ENCODE results near the gene TIRAP.
"Not testable (repeated sequence)": the region's sequence is repeated elsewhere in the genome, so short reads cannot be mapped to it uniquely, and the experiment has no call there.

Gene TIRAP

GRCh38 chr11:126288237-126288636, 5.3 kb downstream of the TIRAP start:
- DNase-seq, result no peak

GRCh38 chr11:126290887-126291286, 8.0 kb downstream of the TIRAP start:
- no peak for DNase-seq

GRCh38 chr11:126293726-126294125, 10.8 kb downstream of the TIRAP start:
- no peak for DNase-seq

GRCh38 chr11:126297004-126297403, 14.1 kb downstream of the TIRAP start:
- no peak for DNase-seq

GRCh38 chr11:126303623-126304456, 20.9 kb downstream of the TIRAP start, which contains the start of gene DCPS:
TSS of gene DCPS (plus strand) at chr11:126304060. CDS start at chr11:126304081, 21 bp downstream.
- DNase-seq, result peak; percentile 79 to 80

- no peak for DNase-seq
These were observed 21.7 kb downstream of the TIRAP start for GRCh38 chr11:126304457-126305075.

GRCh38 chr11:126305699-126306098, 22.8 kb downstream of the TIRAP start:
- no peak for DNase-seq

- no peak for DNase-seq
These were observed 24.8 kb downstream of the TIRAP start for GRCh38 chr11:126307706-126308105.

- no peak for DNase-seq
These were observed 25.4 kb downstream of the TIRAP start for GRCh38 chr11:126308271-126308671.

- DNase-seq, result not testable (repeated sequence)
These were observed 25.9 kb downstream of the TIRAP start for GRCh38 chr11:126308771-126309170.

GRCh38 chr11:126310200-126310991, 27.5 kb downstream of the TIRAP start:
- peak; percentile 33 to 36 for DNase-seq

- DNase-seq, result no peak
These were observed 28.1 kb downstream of the TIRAP start for GRCh38 chr11:126310992-126311310.

- DNase-seq, result no peak
These were observed 28.8 kb downstream of the TIRAP start for GRCh38 chr11:126311401-126312291.

GRCh38 chr11:126312961-126313360, 30.1 kb downstream of the TIRAP start:
- DNase-seq, result no peak

- no peak for DNase-seq
These were observed 30.9 kb downstream of the TIRAP start for GRCh38 chr11:126313826-126314225.

GRCh38 chr11:126317432-126317755, 34.5 kb downstream of the TIRAP start:
- DNase-seq, result no peak

- DNase-seq, result no peak
These were observed 35.1 kb downstream of the TIRAP start for GRCh38 chr11:126317756-126318573.

GRCh38 chr11:126318574-126319373, 35.9 kb downstream of the TIRAP start:
- DNase-seq, result no peak

GRCh38 chr11:126319374-126319740, 36.5 kb downstream of the TIRAP start:
- DNase-seq, result no peak

GRCh38 chr11:126322996-126323395, 40.1 kb downstream of the TIRAP start:
- no peak for DNase-seq

Measured in activated CD4-positive, alpha-beta T cell treated with anti-CD3 and anti-CD28 coated beads, Interleukin-2, amount 50 U/mL, for 4 hours (primary cell).